Ishikawa (cell line): ENCODE measurements around the gene RNASEH1.

Experiments used
- CEBPB ChIP-seq: IDR thresholded peaks from 2 replicates; pipeline ENCODE4 v1.6.1; 2012
- CREB1 ChIP-seq: IDR thresholded peaks from 2 replicates; pipeline ENCODE4 v1.6.1; 2012; ENCODE audit warnings: low read depth
- EGR1 ChIP-seq: IDR thresholded peaks from 2 replicates; pipeline ENCODE4 v1.6.1; 2012
- EP300 ChIP-seq: IDR thresholded peaks from 2 replicates; pipeline ENCODE4 v1.6.1; 2012; ENCODE audit warnings: borderline replicate concordance
- FOXM1 ChIP-seq: IDR thresholded peaks from 2 replicates; pipeline ENCODE4 v1.6.1; 2012; ENCODE audit warnings: low read depth, borderline replicate concordance
- NFIC ChIP-seq: IDR thresholded peaks from 2 replicates; pipeline ENCODE4 v1.6.1; 2012
- RAD21 ChIP-seq: IDR thresholded peaks from 2 replicates; pipeline ENCODE4 v1.6.1; 2012; ENCODE audit warnings: low read depth
- REST ChIP-seq: IDR thresholded peaks from 2 replicates; pipeline ENCODE4 v1.6.1; 2012; ENCODE audit warnings: low read depth, mild to moderate bottlenecking
- TAF1 ChIP-seq: IDR thresholded peaks from 2 replicates; pipeline ENCODE4 v1.6.1; 2012; ENCODE audit warnings: low read depth, mild to moderate bottlenecking
- TCF12 ChIP-seq: IDR thresholded peaks from 2 replicates; pipeline ENCODE4 v1.6.1; 2012; ENCODE audit warnings: low read depth
- TEAD4 ChIP-seq: IDR thresholded peaks from 2 replicates; pipeline ENCODE4 v1.6.1; 2012
- YY1 ChIP-seq: IDR thresholded peaks from 2 replicates; pipeline ENCODE4 v1.6.1; 2012; ENCODE audit warnings: low read depth
- ZBTB7A ChIP-seq: IDR thresholded peaks from 2 replicates; pipeline ENCODE4 v1.6.1; 2012; ENCODE audit warnings: low read depth
- TF ChIP-seq, protein P1 (sequence below): IDR thresholded peaks from 2 replicates; pipeline ENCODE4 v1.6.1; 2012
- TF ChIP-seq, protein P2 (sequence below): IDR thresholded peaks from 2 replicates; pipeline ENCODE4 v1.6.1; 2012

RNASEH1 gene

DNA sequence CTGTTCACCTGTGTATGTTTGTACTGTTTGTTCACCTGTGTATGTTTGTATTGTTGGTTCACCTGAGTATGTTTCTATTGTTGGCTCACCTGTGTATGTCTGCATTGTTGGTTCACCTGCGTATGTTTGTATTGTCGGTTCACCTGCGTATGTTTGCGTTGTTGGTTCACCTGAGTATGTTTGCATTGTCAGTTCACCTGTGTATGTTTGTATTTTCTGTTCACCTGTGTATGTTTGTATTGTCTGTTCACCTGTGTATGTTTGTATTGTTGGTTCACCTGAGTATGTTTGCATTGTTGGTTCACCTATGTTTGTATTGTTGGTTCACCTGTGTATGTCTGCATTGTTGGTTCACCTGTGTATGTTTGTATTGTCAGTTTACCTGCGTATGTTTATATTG, 53.4 kb downstream of the RNASEH1 start:
- TF ChIP-seq ZBTB7A: no peak
- TF ChIP-seq EP300: no peak
- no peak for TF ChIP-seq YY1
- TF ChIP-seq TEAD4: no peak
- no peak for TF ChIP-seq REST
- no peak for TF ChIP-seq NFIC
- TF ChIP-seq, protein P1, sequence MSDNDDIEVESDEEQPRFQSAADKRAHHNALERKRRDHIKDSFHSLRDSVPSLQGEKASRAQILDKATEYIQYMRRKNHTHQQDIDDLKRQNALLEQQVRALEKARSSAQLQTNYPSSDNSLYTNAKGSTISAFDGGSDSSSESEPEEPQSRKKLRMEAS: no peak
- no peak for TF ChIP-seq EGR1
- TF ChIP-seq CREB1: no peak
- TF ChIP-seq FOXM1: no peak
- no peak for TF ChIP-seq TAF1
- TF ChIP-seq, protein P2, sequence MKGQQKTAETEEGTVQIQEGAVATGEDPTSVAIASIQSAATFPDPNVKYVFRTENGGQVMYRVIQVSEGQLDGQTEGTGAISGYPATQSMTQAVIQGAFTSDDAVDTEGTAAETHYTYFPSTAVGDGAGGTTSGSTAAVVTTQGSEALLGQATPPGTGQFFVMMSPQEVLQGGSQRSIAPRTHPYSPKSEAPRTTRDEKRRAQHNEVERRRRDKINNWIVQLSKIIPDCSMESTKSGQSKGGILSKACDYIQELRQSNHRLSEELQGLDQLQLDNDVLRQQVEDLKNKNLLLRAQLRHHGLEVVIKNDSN: no peak

- TF ChIP-seq CEBPB: no peak
- TF ChIP-seq TEAD4: no peak
- no peak for TF ChIP-seq RAD21
- TF ChIP-seq FOXM1: no peak
Measured at GRCh38 chr2:3503483-3503882, 54.6 kb downstream of the RNASEH1 start.

- TF ChIP-seq FOXM1: no peak
- no peak for TF ChIP-seq EP300
- no peak for TF ChIP-seq NFIC
- no peak for TF ChIP-seq REST
- TF ChIP-seq TEAD4: no peak
- TF ChIP-seq EGR1: no peak
- TF ChIP-seq CEBPB: no peak
- TF ChIP-seq RAD21: no peak
- TF ChIP-seq TAF1: no peak
- no peak for TF ChIP-seq YY1
- TF ChIP-seq TCF12: no peak
- no peak for TF ChIP-seq CREB1
- TF ChIP-seq, protein P1: no peak
- TF ChIP-seq, protein P2: no peak
- no peak for TF ChIP-seq ZBTB7A
Measured at GRCh38 chr2:3503046-3503445, 55.1 kb downstream of the RNASEH1 start.

DNA sequence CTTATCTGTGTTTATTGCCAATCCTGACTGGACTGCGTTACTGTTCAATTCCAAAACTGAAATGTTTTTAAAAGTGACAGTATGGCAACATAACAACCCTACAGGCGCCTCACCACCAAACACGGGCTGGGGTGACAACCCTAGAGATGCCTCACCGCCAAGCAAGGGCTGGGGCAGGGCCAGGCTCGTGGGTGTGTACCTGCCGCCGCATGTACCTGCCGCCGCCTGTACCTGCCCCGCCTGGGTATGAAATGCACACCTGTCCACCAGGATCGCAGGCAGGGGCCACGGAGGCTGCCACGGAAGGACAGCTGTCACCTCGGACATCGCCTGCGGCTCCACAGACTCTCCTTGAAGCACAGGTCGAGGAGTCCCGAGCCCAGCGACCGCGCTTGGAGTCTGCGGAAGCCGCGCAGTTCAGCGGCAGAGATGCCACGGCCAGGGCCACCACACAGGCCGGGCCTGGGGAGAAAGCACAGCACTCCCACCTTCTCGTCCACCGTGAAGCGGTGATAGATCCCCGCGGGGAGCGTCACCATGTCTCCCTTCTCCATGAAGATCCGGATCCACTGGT, 57.7 kb downstream of the RNASEH1 start:
- TF ChIP-seq CREB1: no peak
- no peak for TF ChIP-seq FOXM1
- TF ChIP-seq NFIC: no peak
- no peak for TF ChIP-seq TEAD4
- TF ChIP-seq RAD21: no peak
- TF ChIP-seq REST: no peak
- no peak for TF ChIP-seq ZBTB7A
- TF ChIP-seq TAF1: no peak
- TF ChIP-seq YY1: no peak
- TF ChIP-seq EP300: no peak
- TF ChIP-seq, protein P2: no peak
- TF ChIP-seq, protein P1: no peak
- TF ChIP-seq EGR1: no peak
- TF ChIP-seq CEBPB: no peak
- TF ChIP-seq TCF12: no peak
